Activated T-helper 2 cell treated with anti-CD3 and anti-CD28 coated beads, Interferon-gamma antibody, Interleukin-2, Interleukin-4, amounts not matched to agents 10 μg/mL and 5 μg/mL and 100 μg/mL, durations not matched to agents 14 hours and 24 hours and 36 hours (primary cell): ENCODE data around the gene DNAJB5. TPM values are rescaled to one million over a fixed set of nuclear protein-coding genes. Genes with fewer than 3 reads are reported as not detected.
"Not testable (repeated sequence)": the region's sequence is repeated elsewhere in the genome, so short reads cannot be mapped to it uniquely, and the experiment has no call there.

Source experiments
- DNase-seq: peaks from one replicate; pipeline ENCODE4 v3.0.0; 2021; ENCODE audit warnings: low spot score
- H3K27ac Mint-ChIP-seq: one replicate; pipeline ENCODE4 v1.8.0; 2021; ENCODE audit warnings: mixed read lengths
- H3K27me3 Mint-ChIP-seq: one replicate; pipeline ENCODE4 v1.8.0; 2021; ENCODE audit warnings: low read depth, mixed read lengths
- H3K36me3 Mint-ChIP-seq: one replicate; pipeline ENCODE4 v1.8.0; 2021; ENCODE audit warnings: low read depth, mixed read lengths
- H3K4me1 Mint-ChIP-seq: one replicate; pipeline ENCODE4 v1.8.0; 2021; ENCODE audit warnings: low read depth, mixed read lengths
- H3K4me3 Mint-ChIP-seq: one replicate; pipeline ENCODE4 v1.8.0; 2021; ENCODE audit warnings: low read depth, mild to moderate bottlenecking, moderate library complexity, mixed read lengths
- H3K9me3 Mint-ChIP-seq: one replicate; pipeline ENCODE4 v1.8.0; 2021; ENCODE audit warnings: mixed read lengths
- intact Hi-C: fragments of 100-400 bp; cut with micrococcal nuclease; formaldehyde crosslinking; loops from one replicate; pipeline ENCODE4 v1.15.1; 2023
- total RNA-seq: library from RNA; stranded (reverse); gene quantifications from 2 replicates; pipeline ENCODE4 v1.2.3, GENCODE V29; 2022

Gene DNAJB5
- total RNA-seq, 1 donor from 2014 or later, result 11.3 TPM

GRCh38 chr9:34996905-34997279 lies 7.3 kb downstream of the DNAJB5 start:
- no peak for DNase-seq
- Mint-ChIP-seq H3K36me3 (peaks cover 10% of the 10 kb centered on the region), H3K27ac (no peak overlapping the region), H3K9me3 (no peaks in the 10 kb centered on the region), H3K4me3 (no peak overlapping the region), H3K27me3 (no peaks in the 10 kb centered on the region), H3K4me1 (peaks cover 45% of the 10 kb centered on the region)
- intact Hi-C loops, result no loop called here

DNA sequence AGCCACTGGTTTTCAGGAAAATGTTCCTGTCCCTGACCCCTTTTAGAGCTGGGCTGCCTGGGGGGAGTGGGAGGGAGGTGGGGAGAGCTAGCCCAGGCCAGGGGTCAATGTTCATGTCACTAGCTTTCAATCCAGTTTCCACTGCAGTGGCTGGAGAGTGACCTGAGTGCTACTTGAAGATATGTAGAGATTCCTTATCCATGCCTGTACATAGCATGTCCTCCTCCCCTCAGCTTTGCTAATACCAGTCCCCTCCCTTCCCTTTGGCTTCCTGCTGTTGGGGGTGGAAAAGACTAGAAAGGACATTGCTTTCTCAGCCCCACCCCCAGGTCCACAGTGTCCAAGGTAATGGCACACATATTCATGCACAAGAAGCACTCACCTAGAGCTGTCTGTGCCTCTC lies 7.8 kb downstream of the DNAJB5 start:
- intact Hi-C loops, result no loop called here
- DNase-seq, result no peak
- Mint-ChIP-seq H3K27ac (peak overlapping the region; percentile 52), H3K4me3 (no peak overlapping the region), H3K4me1 (peaks cover 45% of the 10 kb centered on the region), H3K9me3 (no peaks in the 10 kb centered on the region), H3K36me3 (peaks cover 10% of the 10 kb centered on the region), H3K27me3 (no peaks in the 10 kb centered on the region)

DNA sequence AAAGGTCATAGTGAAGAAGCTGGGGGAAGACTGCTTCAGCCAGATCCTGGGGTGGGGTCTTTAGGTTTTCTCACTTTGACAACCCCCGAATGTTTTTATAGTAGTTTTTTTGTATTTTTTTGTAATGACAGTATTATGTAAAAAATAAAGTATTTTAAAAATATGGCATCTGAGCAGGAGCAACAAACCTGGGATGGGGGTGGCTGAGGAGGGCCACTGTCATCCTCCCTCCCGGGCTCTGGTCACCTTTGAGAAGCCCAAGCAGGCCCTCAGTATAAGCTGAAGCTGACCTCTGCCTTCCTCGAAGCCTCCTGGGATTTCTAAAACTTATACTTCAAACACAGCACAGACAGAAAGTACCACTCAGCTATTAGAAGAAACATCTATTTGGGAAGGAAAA lies 8.7 kb downstream of the DNAJB5 start:
- Mint-ChIP-seq H3K36me3 (peaks cover 4% of the 10 kb centered on the region), H3K27ac (peak overlapping the region; percentile 24), H3K4me3 (no peak overlapping the region), H3K4me1 (peaks cover 43% of the 10 kb centered on the region), H3K9me3 (no peaks in the 10 kb centered on the region), H3K27me3 (no peaks in the 10 kb centered on the region)
- intact Hi-C loops, result no loop called here
- DNase-seq, result no peak

DNA sequence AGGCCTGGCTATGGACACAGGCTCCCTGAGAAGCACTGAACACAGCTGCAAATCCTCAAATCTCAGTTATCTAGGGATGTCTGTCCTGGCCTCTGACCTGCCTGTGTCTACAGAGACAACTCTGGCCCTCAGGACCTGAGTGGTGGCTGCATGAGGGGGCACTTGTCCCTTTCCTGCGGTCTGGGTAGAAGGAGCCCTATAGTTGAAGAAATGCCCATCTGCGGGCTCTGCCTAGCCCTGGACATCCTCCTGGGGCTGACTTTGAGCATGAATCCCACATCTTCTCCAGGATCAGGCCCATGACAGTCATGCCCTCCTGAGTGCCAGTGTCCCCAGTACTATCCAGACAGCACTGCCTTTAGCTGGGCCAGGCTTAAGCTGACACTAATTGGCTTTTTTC lies 10.0 kb downstream of the DNAJB5 start:
- peaks cover 37% of the 10 kb centered on the region for H3K4me1 Mint-ChIP-seq
- no peaks in the 10 kb centered on the region for H3K27me3 Mint-ChIP-seq
- no peaks in the 10 kb centered on the region for H3K9me3 Mint-ChIP-seq
- intact Hi-C loops, result no loop called here
- no peak overlapping the region for H3K4me3 Mint-ChIP-seq
- peaks cover 4% of the 10 kb centered on the region for H3K36me3 Mint-ChIP-seq
- DNase-seq, result no peak
- no peak overlapping the region for H3K27ac Mint-ChIP-seq

DNA sequence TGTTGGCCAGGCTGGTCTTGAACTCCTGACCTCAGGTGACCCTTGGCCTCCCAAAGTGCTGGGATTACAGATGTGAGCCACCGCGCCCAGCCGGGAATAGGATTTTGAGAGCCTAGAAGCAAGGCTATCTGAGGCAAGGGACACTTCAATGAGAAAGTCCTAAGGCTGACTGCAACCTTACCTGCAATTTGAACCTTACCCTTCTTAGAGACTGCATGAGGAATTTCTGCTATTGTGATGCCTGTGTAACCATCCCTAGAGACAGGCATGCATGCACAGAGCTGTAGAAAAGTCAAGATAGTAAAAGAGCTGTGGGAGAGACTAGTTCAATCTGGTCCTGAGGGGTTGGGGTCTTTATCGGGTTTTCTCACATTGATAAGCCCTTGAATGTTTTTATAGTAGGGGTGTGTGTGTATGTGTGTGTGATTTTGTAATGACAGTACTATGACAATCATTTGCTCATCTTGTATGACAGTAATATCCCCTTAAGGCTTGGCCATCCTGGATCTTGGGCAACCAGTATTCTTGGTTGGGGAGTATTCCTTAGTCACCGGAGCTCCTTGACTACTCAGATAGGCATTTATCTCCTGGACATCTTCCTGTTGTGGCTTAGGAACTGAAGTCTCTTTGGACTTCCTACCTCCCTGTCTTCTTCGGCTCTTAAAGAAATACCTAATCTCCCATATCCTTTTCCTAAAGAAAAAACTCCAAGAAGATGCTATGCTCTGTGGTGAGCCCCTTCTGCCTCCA lies 11.2 kb downstream of the DNAJB5 start:
- H3K27me3 Mint-ChIP-seq, result no peaks in the 10 kb centered on the region
- no peak for DNase-seq
- intact Hi-C loops, result loop anchor here (5.0 kb wide), 1 partner anchor 37 kb away; no protein-coding TSS in a partner anchor
- no peaks in the 10 kb centered on the region for H3K9me3 Mint-ChIP-seq
- H3K27ac Mint-ChIP-seq, result peak overlapping the region; percentile 47
- H3K36me3 Mint-ChIP-seq, result peaks cover 4% of the 10 kb centered on the region
- H3K4me3 Mint-ChIP-seq, result no peak overlapping the region
- H3K4me1 Mint-ChIP-seq, result peaks cover 34% of the 10 kb centered on the region

DNA sequence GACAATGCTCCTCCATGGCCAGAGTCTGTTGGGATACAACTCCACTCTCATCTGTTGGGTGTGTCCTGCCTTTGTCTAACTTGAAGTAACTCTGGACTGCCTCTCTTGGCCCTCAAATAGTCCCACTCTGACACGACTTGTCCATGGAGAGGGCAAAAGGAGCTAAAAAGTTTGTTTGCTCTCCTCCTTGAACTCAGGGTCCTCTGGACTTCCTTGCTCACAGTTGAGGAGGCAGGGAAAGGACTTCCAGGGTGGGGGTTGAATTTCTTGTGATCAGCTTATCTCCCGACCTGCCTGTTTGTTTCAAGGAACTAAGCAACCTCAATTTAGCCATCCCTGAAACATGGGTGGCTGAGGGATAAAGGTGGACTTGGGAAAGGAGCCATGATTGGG lies 11.7 kb downstream of the DNAJB5 start:
- Mint-ChIP-seq H3K36me3 (peaks cover 4% of the 10 kb centered on the region), H3K9me3 (no peaks in the 10 kb centered on the region), H3K27me3 (no peaks in the 10 kb centered on the region), H3K27ac (peak overlapping the region; percentile 58), H3K4me1 (peaks cover 34% of the 10 kb centered on the region), H3K4me3 (no peak overlapping the region)
- intact Hi-C loops, result loop anchor here (5.0 kb wide), 1 partner anchor 36 kb away; no protein-coding TSS in a partner anchor
- no peak for DNase-seq

DNA sequence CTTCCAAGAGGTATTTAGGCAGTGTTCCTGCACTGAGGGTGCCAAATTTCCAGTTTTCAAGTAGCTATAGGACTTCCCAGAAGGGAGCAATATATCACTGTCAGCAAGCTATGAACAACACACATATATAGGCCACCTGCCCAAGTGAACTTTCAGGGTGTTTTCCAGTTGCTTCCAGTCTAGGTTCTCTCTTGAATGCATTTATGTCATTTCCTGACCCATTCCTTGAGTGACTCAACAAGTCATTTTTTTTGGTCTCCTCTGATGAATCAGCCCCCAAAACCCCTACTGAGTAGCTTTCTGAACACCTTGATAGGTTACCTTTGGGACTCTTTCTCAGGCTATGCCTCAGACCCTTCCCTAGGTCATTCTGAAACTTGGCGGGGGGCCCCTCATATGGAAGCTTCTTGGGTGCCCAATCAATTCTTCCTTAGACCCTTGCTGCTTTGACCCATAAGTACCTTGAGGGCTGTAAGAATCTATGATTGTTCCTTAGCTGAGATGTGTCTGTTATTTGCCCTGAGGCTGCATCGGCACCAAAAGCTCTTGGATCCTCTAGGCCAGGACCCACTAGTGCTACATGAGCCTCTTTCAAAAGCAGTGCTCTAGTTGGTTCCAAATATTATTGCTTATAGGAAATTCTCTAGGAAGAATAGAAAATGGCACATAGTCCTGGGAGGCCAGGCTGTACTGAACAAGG lies 12.4 kb downstream of the DNAJB5 start:
- no peak for DNase-seq
- Mint-ChIP-seq H3K9me3 (no peaks in the 10 kb centered on the region), H3K36me3 (peaks cover 1% of the 10 kb centered on the region), H3K27me3 (no peaks in the 10 kb centered on the region), H3K4me3 (no peak overlapping the region), H3K4me1 (peaks cover 34% of the 10 kb centered on the region), H3K27ac (peak overlapping the region; percentile 58)
- intact Hi-C loops, result loop anchor here (2.0 to 5.0 kb wide), 2 partner anchors 13 to 35 kb away; partner anchors contain the start of gene DNAJB5

- no peak for DNase-seq
- peaks cover 32% of the 10 kb centered on the region for H3K4me1 Mint-ChIP-seq
- no peaks in the 10 kb centered on the region for H3K27me3 Mint-ChIP-seq
- no peak overlapping the region for H3K4me3 Mint-ChIP-seq
- intact Hi-C loops, result loop anchor here (2.0 to 5.0 kb wide), 2 partner anchors 14 to 35 kb away; partner anchors contain the start of gene DNAJB5
- H3K27ac Mint-ChIP-seq, result no peak overlapping the region
- no peaks in the 10 kb centered on the region for H3K36me3 Mint-ChIP-seq
- no peaks in the 10 kb centered on the region for H3K9me3 Mint-ChIP-seq
Measured at GRCh38 chr9:35002623-35003022, 13.1 kb downstream of the DNAJB5 start.

DNA sequence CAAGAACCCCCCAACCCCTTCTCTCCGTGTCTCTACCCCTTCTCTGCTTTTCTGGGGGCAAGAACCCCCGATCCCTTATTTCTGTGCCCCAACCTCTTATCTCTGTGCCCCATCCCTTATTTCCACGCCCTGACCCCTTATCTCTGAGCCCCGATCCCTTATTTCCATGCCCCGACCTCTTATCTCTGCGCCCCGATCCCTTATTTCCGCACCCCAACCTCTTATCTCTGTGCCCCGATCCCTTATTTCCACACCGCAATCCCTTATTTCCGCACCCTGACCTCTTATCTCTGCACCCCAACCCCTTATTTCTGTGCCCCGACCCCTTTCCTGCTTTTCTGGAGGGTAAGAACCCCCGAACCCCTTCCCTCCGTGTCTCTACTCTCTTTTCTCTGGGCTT lies 14.8 kb downstream of the DNAJB5 start:
- H3K4me1 Mint-ChIP-seq, result peaks cover 24% of the 10 kb centered on the region
- DNase-seq, H3K9me3 Mint-ChIP-seq, H3K27me3 Mint-ChIP-seq, H3K4me3 Mint-ChIP-seq, H3K27ac Mint-ChIP-seq, H3K36me3 Mint-ChIP-seq: not testable (repeated sequence)
- intact Hi-C loops, result loop anchor here (5.0 kb wide), 1 partner anchor 33 kb away; no protein-coding TSS in a partner anchor

- no peak overlapping the region for H3K27ac Mint-ChIP-seq
- intact Hi-C loops, result no loop called here
- H3K4me1 Mint-ChIP-seq, result peaks cover 2% of the 10 kb centered on the region
- peaks cover 25% of the 10 kb centered on the region for H3K36me3 Mint-ChIP-seq
- H3K27me3 Mint-ChIP-seq, result no peaks in the 10 kb centered on the region
- no peak overlapping the region for H3K4me3 Mint-ChIP-seq
- DNase-seq, result no peak
- H3K9me3 Mint-ChIP-seq, result peaks cover 27% of the 10 kb centered on the region
Measured at GRCh38 chr9:35010351-35010958, 20.9 kb downstream of the DNAJB5 start.

- Mint-ChIP-seq H3K4me1 (peaks cover 2% of the 10 kb centered on the region), H3K9me3 (peaks cover 17% of the 10 kb centered on the region), H3K36me3 (peaks cover 20% of the 10 kb centered on the region), H3K4me3 (no peak overlapping the region), H3K27me3 (no peaks in the 10 kb centered on the region), H3K27ac (no peak overlapping the region)
- no peak for DNase-seq
- intact Hi-C loops, result no loop called here
Measured at GRCh38 chr9:35014517-35014916, 25.0 kb downstream of the DNAJB5 start.

- H3K27ac Mint-ChIP-seq, DNase-seq, H3K27me3 Mint-ChIP-seq, H3K4me3 Mint-ChIP-seq, H3K9me3 Mint-ChIP-seq, H3K36me3 Mint-ChIP-seq, intact Hi-C loops: not testable (repeated sequence)
- peaks cover 20% of the 10 kb centered on the region for H3K4me1 Mint-ChIP-seq
Measured at GRCh38 chr9:35023443-35023842, 33.9 kb downstream of the DNAJB5 start.

DNA sequence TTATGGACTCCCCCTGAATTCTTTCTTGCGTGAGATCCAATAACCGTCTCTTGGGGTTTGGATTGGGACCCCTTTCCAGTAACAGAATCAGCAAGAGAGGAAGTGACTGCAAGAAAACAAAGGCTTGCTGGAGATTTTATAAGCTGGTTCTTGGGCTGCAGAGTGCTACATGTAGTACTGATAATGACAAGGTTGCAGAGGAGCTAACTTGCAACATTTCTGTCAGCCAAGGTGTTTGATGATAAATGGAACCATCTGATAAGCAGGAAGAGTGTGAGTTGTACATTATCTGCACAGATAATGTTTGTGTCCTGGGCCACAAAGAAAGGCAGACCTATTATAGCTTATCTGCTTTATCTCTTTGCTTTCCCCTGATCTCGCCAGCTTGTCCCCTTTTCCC lies 37.1 kb downstream of the DNAJB5 start:
- no peak overlapping the region for H3K4me3 Mint-ChIP-seq
- intact Hi-C loops, result no loop called here
- no peaks in the 10 kb centered on the region for H3K27me3 Mint-ChIP-seq
- no peak for DNase-seq
- H3K4me1 Mint-ChIP-seq, result peaks cover 21% of the 10 kb centered on the region
- no peak overlapping the region for H3K27ac Mint-ChIP-seq
- peaks cover 3% of the 10 kb centered on the region for H3K36me3 Mint-ChIP-seq
- no peaks in the 10 kb centered on the region for H3K9me3 Mint-ChIP-seq
